ENCODE results near the gene APEH. TPM values are rescaled to one million over a fixed set of nuclear protein-coding genes. Genes with fewer than 3 reads are reported as not detected.

The APEH gene
- total and polyA plus RNA-seq, 12 donors: 18.2 to 140 (median 108) TPM

DNA sequence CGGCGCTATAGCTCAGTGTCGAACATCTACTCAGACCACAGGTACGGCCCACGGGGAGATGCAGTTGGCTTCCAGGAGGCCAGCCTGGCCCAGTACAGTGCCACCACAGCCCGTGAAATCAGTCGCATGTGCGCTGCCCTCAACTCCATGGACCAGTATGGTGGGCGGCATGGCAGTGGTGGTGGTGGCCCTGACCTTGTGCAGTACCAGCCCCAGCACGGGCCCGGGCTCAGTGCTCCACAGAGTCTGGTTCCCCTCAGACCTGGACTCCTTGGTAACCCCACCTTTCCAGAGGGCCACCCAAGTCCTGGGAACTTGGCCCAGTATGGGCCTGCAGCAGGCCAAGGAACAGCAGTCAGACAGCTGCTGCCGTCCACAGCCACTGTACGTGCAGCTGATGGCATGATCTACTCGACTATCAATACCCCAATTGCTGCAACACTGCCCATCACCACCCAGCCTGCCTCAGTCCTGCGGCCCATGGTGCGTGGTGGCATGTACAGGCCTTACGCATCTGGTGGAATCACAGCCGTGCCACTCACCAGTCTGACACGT, 18.3 kb upstream of the APEH start:
- intact Hi-C loops (cut with DNase I): loop anchor here in 1 of 10 donors (5.0 kb wide), 1 partner anchor 94 kb away; no protein-coding TSS in a partner anchor
- TF ChIP-seq, protein P1, sequence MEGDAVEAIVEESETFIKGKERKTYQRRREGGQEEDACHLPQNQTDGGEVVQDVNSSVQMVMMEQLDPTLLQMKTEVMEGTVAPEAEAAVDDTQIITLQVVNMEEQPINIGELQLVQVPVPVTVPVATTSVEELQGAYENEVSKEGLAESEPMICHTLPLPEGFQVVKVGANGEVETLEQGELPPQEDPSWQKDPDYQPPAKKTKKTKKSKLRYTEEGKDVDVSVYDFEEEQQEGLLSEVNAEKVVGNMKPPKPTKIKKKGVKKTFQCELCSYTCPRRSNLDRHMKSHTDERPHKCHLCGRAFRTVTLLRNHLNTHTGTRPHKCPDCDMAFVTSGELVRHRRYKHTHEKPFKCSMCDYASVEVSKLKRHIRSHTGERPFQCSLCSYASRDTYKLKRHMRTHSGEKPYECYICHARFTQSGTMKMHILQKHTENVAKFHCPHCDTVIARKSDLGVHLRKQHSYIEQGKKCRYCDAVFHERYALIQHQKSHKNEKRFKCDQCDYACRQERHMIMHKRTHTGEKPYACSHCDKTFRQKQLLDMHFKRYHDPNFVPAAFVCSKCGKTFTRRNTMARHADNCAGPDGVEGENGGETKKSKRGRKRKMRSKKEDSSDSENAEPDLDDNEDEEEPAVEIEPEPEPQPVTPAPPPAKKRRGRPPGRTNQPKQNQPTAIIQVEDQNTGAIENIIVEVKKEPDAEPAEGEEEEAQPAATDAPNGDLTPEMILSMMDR (IDR thresholded peaks at IDR 0.05): no peak
- no peaks in the 10 kb centered on the region for H3K4me1 ChIP-seq
- no peak overlapping the region for H3K4me3 ChIP-seq
- no peaks in the 10 kb centered on the region for H3K27me3 ChIP-seq
- no peaks in the 10 kb centered on the region for H3K9me3 ChIP-seq
- H3K27ac ChIP-seq: no peak overlapping the region
- ATAC-seq (no peak), DNase-seq (no peak)
- WGBS, 2 donors: 96 to 98% methylated on average over 19 of the region's 19 CpGs
- peaks cover 0 to 11% (median 0%) of the 10 kb centered on the region in 9 donors for H3K36me3 ChIP-seq

DNA sequence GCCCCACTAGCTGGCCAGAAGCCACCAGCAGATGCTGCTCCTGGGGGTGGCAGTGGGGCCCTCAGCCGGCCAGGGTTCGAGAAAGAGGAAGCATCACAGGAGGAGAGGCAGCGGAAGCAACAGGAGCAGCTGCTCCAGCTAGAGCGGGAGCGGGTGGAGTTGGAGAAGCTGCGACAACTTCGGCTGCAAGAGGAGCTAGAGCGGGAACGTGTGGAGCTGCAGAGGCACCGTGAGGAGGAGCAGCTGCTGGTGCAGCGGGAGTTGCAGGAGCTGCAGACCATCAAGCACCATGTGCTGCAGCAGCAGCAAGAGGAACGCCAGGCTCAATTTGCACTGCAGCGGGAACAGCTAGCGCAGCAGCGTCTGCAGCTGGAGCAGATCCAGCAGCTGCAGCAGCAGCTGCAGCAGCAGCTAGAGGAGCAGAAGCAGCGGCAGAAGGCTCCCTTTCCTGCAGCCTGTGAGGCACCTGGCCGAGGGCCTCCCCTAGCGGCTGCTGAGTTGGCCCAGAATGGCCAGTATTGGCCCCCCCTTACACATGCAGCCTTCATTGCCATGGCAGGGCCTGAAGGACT, 17.5 kb upstream of the APEH start:
- TF ChIP-seq, protein P1 (IDR thresholded peaks at IDR 0.05): no peak
- DNase-seq (no peak), ATAC-seq (no peak)
- intact Hi-C loops (cut with DNase I): loop anchor here in 1 of 10 donors (5.0 kb wide), 1 partner anchor 94 kb away; no protein-coding TSS in a partner anchor
- Histone ChIP-seq H3K36me3 (peaks cover 0 to 11% (median 0%) of the 10 kb centered on the region in 9 donors), H3K27me3 (no peaks in the 10 kb centered on the region), H3K4me3 (no peak overlapping the region), H3K4me1 (no peaks in the 10 kb centered on the region), H3K27ac (no peak overlapping the region), H3K9me3 (no peaks in the 10 kb centered on the region)
- 58 to 66% methylated on average over 18 of the region's 18 CpGs for WGBS, 2 donors

DNA sequence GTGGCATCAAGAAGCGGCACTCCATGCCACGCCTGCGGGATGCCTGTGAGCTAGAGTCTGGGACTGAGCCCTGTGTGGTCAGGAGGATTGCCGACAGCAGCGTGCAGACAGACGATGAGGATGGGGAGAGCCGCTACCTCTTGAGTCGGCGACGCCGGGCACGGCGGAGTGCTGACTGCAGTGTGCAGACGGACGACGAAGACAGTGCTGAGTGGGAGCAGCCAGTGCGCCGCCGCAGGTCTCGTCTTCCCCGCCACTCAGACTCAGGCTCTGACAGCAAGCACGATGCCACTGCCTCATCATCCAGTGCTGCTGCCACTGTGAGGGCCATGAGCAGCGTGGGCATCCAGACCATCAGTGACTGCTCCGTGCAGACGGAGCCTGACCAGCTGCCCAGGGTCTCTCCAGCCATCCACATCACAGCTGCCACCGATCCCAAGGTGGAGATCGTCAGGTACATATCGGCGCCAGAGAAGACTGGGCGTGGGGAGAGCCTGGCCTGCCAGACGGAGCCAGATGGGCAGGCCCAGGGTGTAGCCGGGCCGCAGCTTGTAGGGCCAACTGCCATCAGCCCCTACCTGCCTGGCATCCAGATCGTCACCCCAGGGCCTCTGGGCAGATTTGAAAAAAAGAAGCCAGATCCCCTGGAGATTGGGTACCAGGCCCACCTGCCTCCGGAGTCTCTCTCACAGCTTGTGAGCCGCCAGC, 16.8 kb upstream of the APEH start:
- intact Hi-C loops (cut with DNase I): loop anchor here in 1 of 10 donors (5.0 kb wide), 1 partner anchor 95 kb away; no protein-coding TSS in a partner anchor
- Histone ChIP-seq H3K36me3 (peaks cover 0 to 8% (median 0%) of the 10 kb centered on the region in 9 donors), H3K4me3 (no peak overlapping the region), H3K9me3 (no peaks in the 10 kb centered on the region), H3K27me3 (no peaks in the 10 kb centered on the region), H3K27ac (no peak overlapping the region), H3K4me1 (no peaks in the 10 kb centered on the region)
- 92 to 94% methylated on average over 36 of the region's 36 CpGs for WGBS, 2 donors
- DNase-seq (no peak), ATAC-seq (no peak)
- TF ChIP-seq, protein P1 (IDR thresholded peaks at IDR 0.05): no peak

DNA sequence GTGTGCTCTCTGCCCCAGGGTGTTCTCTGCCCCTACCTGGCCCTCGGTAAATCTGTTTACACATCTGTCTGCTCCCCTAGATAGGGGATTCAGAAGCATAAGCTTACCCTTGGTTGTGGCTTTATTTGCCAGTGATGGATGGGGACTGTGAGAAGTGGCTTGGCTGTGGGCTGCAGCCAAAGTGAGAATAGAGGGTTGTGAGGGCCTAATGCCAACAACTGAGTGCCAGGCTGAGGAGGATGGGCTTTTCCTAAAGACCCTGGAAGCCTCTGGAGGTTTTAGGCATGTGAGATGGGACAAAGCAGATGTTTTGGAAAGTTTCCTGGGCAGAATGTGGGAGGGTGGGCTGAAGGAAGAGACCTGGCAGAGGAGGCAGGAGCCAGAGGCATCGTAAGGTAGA, 15.4 kb upstream of the APEH start:
- Histone ChIP-seq H3K36me3 (no peaks in the 10 kb centered on the region), H3K27me3 (no peaks in the 10 kb centered on the region), H3K9me3 (no peaks in the 10 kb centered on the region), H3K27ac (no peak overlapping the region), H3K4me1 (no peaks in the 10 kb centered on the region), H3K4me3 (no peak overlapping the region)
- TF ChIP-seq, protein P1 (IDR thresholded peaks at IDR 0.05): no peak
- 69 to 79% methylated on average over 2 of the region's 2 CpGs for WGBS, 2 donors
- DNase-seq (no peak), ATAC-seq (no peak)
- intact Hi-C loops (cut with DNase I): loop anchor here in 1 of 10 donors (5.0 kb wide), 1 partner anchor 96 kb away; no protein-coding TSS in a partner anchor
